Chondrocyte (in vitro differentiated cells): ENCODE data around the gene LRRC51. TPM values are rescaled to one million over a fixed set of nuclear protein-coding genes. Genes with fewer than 3 reads are reported as not detected.

Experiments used
- DNase-seq: peaks from one replicate; pipeline ENCODE4 v3.0.0; 2021; ENCODE audit warnings: mixed read lengths, low spot score
- H3K27ac Mint-ChIP-seq: one replicate; pipeline ENCODE4 v1.8.0; 2021; ENCODE audit warnings: mild to moderate bottlenecking, moderate library complexity, mixed read lengths; ENCODE audit not compliant: unreplicated experiment
- H3K27me3 Mint-ChIP-seq: 2 replicates; pipeline ENCODE4 v1.8.0; 2021; ENCODE audit warnings: low read depth, mixed read lengths
- H3K36me3 Mint-ChIP-seq: 2 replicates; pipeline ENCODE4 v1.8.0; 2021; ENCODE audit warnings: low read depth, mixed read lengths
- H3K4me1 Mint-ChIP-seq: 2 replicates; pipeline ENCODE4 v1.8.0; 2021; ENCODE audit warnings: low read depth, mild to moderate bottlenecking, mixed read lengths
- H3K4me3 Mint-ChIP-seq: one replicate; pipeline ENCODE4 v1.8.0; 2021; ENCODE audit warnings: mild to moderate bottlenecking, moderate library complexity, mixed read lengths; ENCODE audit not compliant: unreplicated experiment
- H3K9me3 Mint-ChIP-seq: 2 replicates; pipeline ENCODE4 v1.8.0; 2021; ENCODE audit warnings: low read depth, mixed read lengths
- CTCF ChIP-seq: fragments of 200-600 bp; sonication (generic); IDR thresholded peaks from 2 replicates; pipeline ENCODE4 v1.5.0; 2021; ENCODE audit warnings: antibody characterized with exemption, mild to moderate bottlenecking, moderate library complexity
- total RNA-seq: library from RNA; stranded (reverse); gene quantifications from 3 replicates; pipeline ENCODE4 v1.2.1, GENCODE V29; 2021

LRRC51 gene
- total RNA-seq, 1 donor from 2014 or later: 6.0 TPM

- Mint-ChIP-seq H3K4me3 (no peak overlapping the region), H3K27me3 (no peaks in the 10 kb centered on the region), H3K9me3 (no peaks in the 10 kb centered on the region), H3K36me3 (no peaks in the 10 kb centered on the region), H3K27ac (no peak overlapping the region), H3K4me1 (peaks cover 13% of the 10 kb centered on the region)
- TF ChIP-seq CTCF: no peak
- no peak for DNase-seq
These were observed 18.8 kb upstream of the LRRC51 start for GRCh38 chr11:72061739-72062396.

- no peak for DNase-seq
- Mint-ChIP-seq H3K4me3 (no peak overlapping the region), H3K27me3 (no peaks in the 10 kb centered on the region), H3K36me3 (peaks cover 1% of the 10 kb centered on the region), H3K4me1 (peaks cover 32% of the 10 kb centered on the region), H3K9me3 (no peaks in the 10 kb centered on the region), H3K27ac (no peak overlapping the region)
- no peak for TF ChIP-seq CTCF
These were observed 13.8 kb upstream of the LRRC51 start for GRCh38 chr11:72066855-72067254.

GRCh38 chr11:72067266-72067665 lies 13.4 kb upstream of the LRRC51 start:
- no peak for TF ChIP-seq CTCF
- Mint-ChIP-seq H3K4me3 (no peak overlapping the region), H3K36me3 (peaks cover 1% of the 10 kb centered on the region), H3K27me3 (no peaks in the 10 kb centered on the region), H3K4me1 (peaks cover 36% of the 10 kb centered on the region), H3K9me3 (no peaks in the 10 kb centered on the region), H3K27ac (peak overlapping the region; percentile 8)
- DNase-seq: no peak

GRCh38 chr11:72067676-72068075 lies 13.0 kb upstream of the LRRC51 start:
- no peak for DNase-seq
- Mint-ChIP-seq H3K4me1 (peaks cover 40% of the 10 kb centered on the region), H3K4me3 (no peak overlapping the region), H3K27me3 (no peaks in the 10 kb centered on the region), H3K9me3 (no peaks in the 10 kb centered on the region), H3K36me3 (peaks cover 1% of the 10 kb centered on the region), H3K27ac (no peak overlapping the region)
- no peak for TF ChIP-seq CTCF

- Mint-ChIP-seq H3K9me3 (no peaks in the 10 kb centered on the region), H3K4me3 (no peak overlapping the region), H3K27ac (peak overlapping the region; percentile 91), H3K27me3 (no peaks in the 10 kb centered on the region), H3K36me3 (peaks cover 1% of the 10 kb centered on the region), H3K4me1 (peaks cover 47% of the 10 kb centered on the region)
- DNase-seq: no peak
- TF ChIP-seq CTCF: no peak
These were observed 11.4 kb upstream of the LRRC51 start for GRCh38 chr11:72069200-72069599.
